Calu3 (cell line): ENCODE data around the gene PSPN. TPM values are rescaled to one million over a fixed set of nuclear protein-coding genes. Genes with fewer than 3 reads are reported as not detected.

Experiments used
- BruUV-seq: library from RNA; stranded (reverse); fragments of 400-500 nt; replicated peaks from 2 replicates; lab custom pipeline; 2021; lab: Mats Ljungman, UMichigan
- CTCF ChIA-PET: fragments of 300-600 bp; sonication (Branson Sonifier 250); formaldehyde crosslinking; loops from one replicate; lab custom pipeline; 2022; ENCODE audit warnings: antibody characterized with exemption; lab: Charles Lee
- DNase-seq: peaks from one replicate; pipeline ENCODE4 v3.0.0; 2022
- H3K27ac Mint-ChIP-seq: one replicate; pipeline ENCODE4 v1.8.0; 2022; ENCODE audit warnings: mixed read lengths; ENCODE audit not compliant: unreplicated experiment
- H3K27me3 Mint-ChIP-seq: one replicate; pipeline ENCODE4 v1.8.0; 2022; ENCODE audit warnings: mixed read lengths; ENCODE audit not compliant: unreplicated experiment
- H3K36me3 Mint-ChIP-seq: one replicate; pipeline ENCODE4 v1.8.0; 2022; ENCODE audit warnings: mild to moderate bottlenecking, moderate library complexity, mixed read lengths; ENCODE audit not compliant: insufficient read depth, unreplicated experiment
- H3K4me1 Mint-ChIP-seq: one replicate; pipeline ENCODE4 v1.8.0; 2022; ENCODE audit warnings: mild to moderate bottlenecking, low read depth, mixed read lengths; ENCODE audit not compliant: unreplicated experiment
- H3K4me3 Mint-ChIP-seq: one replicate; pipeline ENCODE4 v1.8.0; 2022; ENCODE audit warnings: mild to moderate bottlenecking, low read depth, moderate library complexity, mixed read lengths; ENCODE audit not compliant: unreplicated experiment
- H3K9me3 Mint-ChIP-seq: one replicate; pipeline ENCODE4 v1.8.0; 2022; ENCODE audit warnings: low read depth, mixed read lengths; ENCODE audit not compliant: unreplicated experiment
- CTCF ChIP-seq: fragments of 200-600 bp; IDR thresholded peaks from one replicate; pipeline ENCODE4 v1.8.0; 2022; ENCODE audit warnings: antibody characterized with exemption; ENCODE audit not compliant: unreplicated experiment
- intact Hi-C: fragments of 100-400 bp; cut with micrococcal nuclease; formaldehyde crosslinking; loops from one replicate; pipeline ENCODE4 v1.10.0; 2022; ENCODE audit not compliant: unreplicated experiment
- total RNA-seq: library from RNA; stranded (reverse); gene quantifications from 2 replicates; pipeline ENCODE4 v1.2.3, GENCODE V29; 2022

Gene PSPN
- total RNA-seq, 1 experiment from 2014 or later: 1.7 TPM

GRCh38 chr19:6381030-6381750, 5.5 kb upstream of the PSPN start:
- H3K4me3 Mint-ChIP-seq: no peak overlapping the region
- H3K27ac Mint-ChIP-seq: no peak overlapping the region
- BruUV-seq: no TSS peak
- H3K27me3 Mint-ChIP-seq: no peaks in the 10 kb centered on the region
- intact Hi-C loops: no loop called here
- no peaks in the 10 kb centered on the region for H3K4me1 Mint-ChIP-seq
- DNase-seq: no peak
- H3K9me3 Mint-ChIP-seq: no peaks in the 10 kb centered on the region
- CTCF ChIA-PET: no interaction called here
- no peak for TF ChIP-seq CTCF
- H3K36me3 Mint-ChIP-seq: peaks cover 35% of the 10 kb centered on the region

GRCh38 chr19:6379744-6380143, 4.0 kb upstream of the PSPN start:
- Mint-ChIP-seq H3K4me3 (no peak overlapping the region), H3K4me1 (no peaks in the 10 kb centered on the region), H3K27ac (no peak overlapping the region), H3K9me3 (no peaks in the 10 kb centered on the region), H3K36me3 (peaks cover 29% of the 10 kb centered on the region), H3K27me3 (no peaks in the 10 kb centered on the region)
- CTCF ChIA-PET: no interaction called here
- intact Hi-C loops: no loop called here
- no peak for TF ChIP-seq CTCF
- no TSS peak for BruUV-seq
- DNase-seq: no peak

GRCh38 chr19:6378486-6378885, 2.8 kb upstream of the PSPN start:
- CTCF ChIA-PET: interaction anchor here (0.6 kb wide), 1 partner anchor 84 kb away, joined by 3 read pairs; no protein-coding TSS in a partner anchor
- H3K4me3 Mint-ChIP-seq: no peak overlapping the region

GRCh38 chr19:6378041-6378440, 2.3 kb upstream of the PSPN start:
- Mint-ChIP-seq H3K27me3 (no peaks in the 10 kb centered on the region), H3K4me1 (no peaks in the 10 kb centered on the region), H3K4me3 (no peak overlapping the region), H3K36me3 (peaks cover 32% of the 10 kb centered on the region), H3K27ac (no peak overlapping the region), H3K9me3 (no peaks in the 10 kb centered on the region)
- TF ChIP-seq CTCF: no peak
- DNase-seq: no peak
- BruUV-seq: no TSS peak
- intact Hi-C loops: no loop called here
- CTCF ChIA-PET: interaction anchor here (0.6 kb wide), 1 partner anchor 83 kb away, joined by 3 read pairs; no protein-coding TSS in a partner anchor

More at GRCh38 chr19:6378486-6378885, 2.8 kb upstream of the PSPN start:
- BruUV-seq: no TSS peak
- no peak for TF ChIP-seq CTCF
- no peaks in the 10 kb centered on the region for H3K4me1 Mint-ChIP-seq
- DNase-seq: no peak
- H3K9me3 Mint-ChIP-seq: no peaks in the 10 kb centered on the region
- intact Hi-C loops: no loop called here
- no peak overlapping the region for H3K27ac Mint-ChIP-seq
- H3K36me3 Mint-ChIP-seq: peaks cover 32% of the 10 kb centered on the region
- H3K27me3 Mint-ChIP-seq: no peaks in the 10 kb centered on the region
